Activated effector memory CD4-positive, alpha-beta T cell treated with Interleukin-2 at 50 U/mL for 16 hours (primary cell): ENCODE data around the gene MAGED4B.
"Not testable (repeated sequence)": the region's sequence is repeated elsewhere in the genome, so short reads cannot be mapped to it uniquely, and the experiment has no call there.

Experiments
- DNase-seq: peaks from one replicate; pipeline ENCODE4 v3.0.0-alpha.2; 2020

Gene MAGED4B, protein sequence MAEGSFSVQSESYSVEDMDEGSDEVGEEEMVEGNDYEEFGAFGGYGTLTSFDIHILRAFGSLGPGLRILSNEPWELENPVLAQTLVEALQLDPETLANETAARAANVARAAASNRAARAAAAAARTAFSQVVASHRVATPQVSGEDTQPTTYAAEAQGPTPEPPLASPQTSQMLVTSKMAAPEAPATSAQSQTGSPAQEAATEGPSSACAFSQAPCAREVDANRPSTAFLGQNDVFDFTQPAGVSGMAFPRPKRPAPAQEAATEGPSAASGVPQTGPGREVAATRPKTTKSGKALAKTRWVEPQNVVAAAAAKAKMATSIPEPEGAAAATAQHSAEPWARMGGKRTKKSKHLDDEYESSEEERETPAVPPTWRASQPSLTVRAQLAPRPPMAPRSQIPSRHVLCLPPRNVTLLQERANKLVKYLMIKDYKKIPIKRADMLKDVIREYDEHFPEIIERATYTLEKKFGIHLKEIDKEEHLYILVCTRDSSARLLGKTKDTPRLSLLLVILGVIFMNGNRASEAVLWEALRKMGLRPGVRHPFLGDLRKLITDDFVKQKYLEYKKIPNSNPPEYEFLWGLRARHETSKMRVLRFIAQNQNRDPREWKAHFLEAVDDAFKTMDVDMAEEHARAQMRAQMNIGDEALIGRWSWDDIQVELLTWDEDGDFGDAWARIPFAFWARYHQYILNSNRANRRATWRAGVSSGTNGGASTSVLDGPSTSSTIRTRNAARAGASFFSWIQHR

GRCh38 chrX:52068666-52069640 is at the start of gene MAGED4B:
Gene MAGED4B (minus strand): TSS chrX:52069183. CDS start chrX:52068172, 1,011 bp downstream.
- DNase-seq: not testable (repeated sequence)

GRCh38 chrX:52118262-52118661 is 49.3 kb upstream of the MAGED4B start:
- no peak for DNase-seq

DNA sequence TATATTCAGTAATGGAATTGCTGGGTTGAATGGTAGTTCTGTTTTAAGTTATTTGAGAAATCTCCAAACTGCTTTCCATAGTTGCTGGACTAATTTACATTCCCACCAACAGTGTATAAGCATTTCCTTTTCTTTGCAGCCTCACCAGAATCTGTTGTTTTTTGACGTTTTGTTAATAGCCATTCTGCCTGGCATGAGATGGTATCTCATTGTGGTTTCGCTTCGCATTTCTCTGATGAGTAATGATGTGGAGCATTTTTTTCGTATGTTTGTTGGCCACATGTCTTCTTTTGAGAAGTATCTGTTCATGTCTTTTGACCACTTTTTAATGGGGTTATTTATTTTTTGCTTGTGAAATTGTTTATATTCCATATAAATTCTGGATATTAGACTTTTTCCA is 13.6 kb upstream of the MAGED4B start:
- DNase-seq: no peak

DNA sequence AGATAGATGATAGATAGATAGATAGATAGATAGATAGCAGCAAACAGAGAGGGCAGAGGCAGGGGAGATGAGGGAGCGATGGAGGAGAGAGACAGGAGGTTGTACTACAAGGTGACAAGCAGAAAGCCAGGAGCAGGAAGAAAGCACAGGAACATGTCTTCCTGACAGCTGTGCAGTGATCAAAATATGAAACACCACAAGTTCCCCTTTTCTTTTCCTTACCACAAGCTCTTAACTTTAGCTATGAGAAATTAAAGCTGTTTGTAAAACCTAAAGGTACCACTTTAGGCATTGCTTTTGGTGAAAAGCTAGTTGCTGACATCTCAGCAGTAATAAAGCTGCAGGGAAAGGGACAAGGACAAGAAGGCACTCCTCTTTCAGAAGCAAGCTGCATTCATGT is 9.1 kb upstream of the MAGED4B start:
- no peak for DNase-seq

GRCh38 chrX:52042288-52042687 is 26.7 kb downstream of the MAGED4B start:
- DNase-seq: not testable (repeated sequence)

- DNase-seq: no peak
Observed at GRCh38 chrX:52034211-52034610, 34.8 kb downstream of the MAGED4B start.

- DNase-seq: no peak
Observed at GRCh38 chrX:52031371-52031770, 37.6 kb downstream of the MAGED4B start.

- DNase-seq: no peak
Observed at GRCh38 chrX:52015794-52016193, 53.2 kb downstream of the MAGED4B start.
